Mononuclear cell (primary cell): Measurements from ENCODE around the gene PRDM15. TPM values are rescaled to one million over a fixed set of nuclear protein-coding genes. Genes with fewer than 3 reads are reported as not detected.
A peak's percentile ranks its signal among the peaks of the same experiment; 100 is the strongest.

Experiments
- H3K27me3 ChIP-seq: 2 replicates; pipeline ENCODE4 v1.6.0; 2011; ENCODE audit warnings: low read length, control low read depth; ENCODE audit not compliant: insufficient read depth
- H3K4me1 ChIP-seq: 2 replicates; pipeline ENCODE4 v1.5.1; 2011; ENCODE audit warnings: mild to moderate bottlenecking, low read length, control low read depth; ENCODE audit not compliant: insufficient read depth
- H3K4me3 ChIP-seq: 2 replicates; pipeline ENCODE4 v1.5.1; 2011; ENCODE audit warnings: mild to moderate bottlenecking, low read length, moderate library complexity
- H3K9me3 ChIP-seq: 2 replicates; pipeline ENCODE4 v1.5.1; 2011; ENCODE audit warnings: low read depth, mild to moderate bottlenecking, control low read depth, low read length
- total RNA-seq: library from RNA; depleted of rRNA; stranded (reverse); fragments of >200 nt; gene quantifications from one replicate; pipeline ENCODE4 v1.2.3, GENCODE V29; 2012

The PRDM15 gene
- total RNA-seq, 1 donor, result 8.1 TPM

DNA sequence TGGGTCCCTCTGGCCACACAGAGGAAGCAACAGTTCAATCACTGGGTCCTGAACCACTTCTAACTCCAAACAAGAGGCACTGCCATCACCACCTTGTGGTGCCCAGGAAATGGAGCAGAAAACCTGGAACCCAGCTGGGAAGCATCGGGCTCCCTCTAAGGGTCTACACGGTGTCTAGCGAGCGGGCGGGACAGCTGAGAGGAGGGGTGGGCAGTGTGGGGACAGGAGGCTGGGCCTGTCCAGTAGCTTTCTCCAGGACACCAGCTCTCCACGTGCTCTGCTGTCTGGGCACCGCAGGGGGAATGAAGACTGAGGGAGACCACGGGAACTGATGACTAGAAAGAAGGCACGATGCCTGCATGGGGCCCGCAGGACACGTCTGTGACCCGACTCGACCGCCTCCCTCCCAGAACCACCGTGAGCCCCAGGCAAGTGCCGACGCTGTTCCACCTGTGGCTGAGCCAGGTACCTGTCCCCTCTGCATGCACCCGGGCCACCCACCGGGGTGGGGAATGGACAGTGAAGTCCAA is 5.4 kb upstream of the PRDM15 start:
- Histone ChIP-seq H3K4me3 (no peak overlapping the region), H3K27me3 (no peaks in the 10 kb centered on the region), H3K4me1 (peaks cover 10% of the 10 kb centered on the region), H3K9me3 (no peaks in the 10 kb centered on the region)

DNA sequence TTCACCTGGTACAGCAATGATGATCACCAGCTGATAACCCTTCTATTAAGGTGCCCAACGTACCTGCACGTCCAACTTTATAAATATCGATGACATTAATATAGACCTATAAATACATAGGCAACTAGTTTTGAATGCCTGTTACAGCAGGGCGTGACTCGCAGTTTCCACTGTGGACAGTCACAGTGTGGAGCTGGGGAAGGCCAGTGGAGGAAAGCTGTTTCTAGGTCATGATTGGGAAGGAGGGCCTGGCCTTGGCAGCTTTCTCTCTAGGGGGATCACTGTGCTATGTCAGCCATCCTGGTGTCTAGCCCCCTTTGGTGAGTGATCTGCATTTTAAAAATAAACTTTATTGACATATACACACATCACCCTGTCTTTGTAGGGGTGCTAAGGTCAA is 4.4 kb upstream of the PRDM15 start:
- no peaks in the 10 kb centered on the region for H3K9me3 ChIP-seq
- H3K4me1 ChIP-seq, result peaks cover 11% of the 10 kb centered on the region
- no peak overlapping the region for H3K4me3 ChIP-seq
- no peaks in the 10 kb centered on the region for H3K27me3 ChIP-seq

DNA sequence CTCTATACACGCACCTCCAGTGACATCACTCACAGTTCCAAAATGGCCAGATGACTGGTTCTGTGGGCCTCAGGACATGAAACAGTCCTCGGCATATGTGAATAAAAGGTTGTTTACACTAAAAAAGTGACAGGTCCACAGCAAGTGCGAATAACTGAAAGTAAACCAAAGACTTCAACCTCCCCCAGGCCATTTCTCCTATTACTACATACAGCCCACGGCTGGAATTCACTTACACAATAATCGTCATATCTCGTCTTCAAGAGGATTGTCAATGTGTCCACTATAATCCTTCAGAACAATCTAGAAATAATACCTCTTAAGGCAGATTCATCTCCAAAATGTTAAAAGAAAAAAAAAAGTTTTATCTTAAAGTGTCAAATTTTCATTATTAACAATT is 1.9 kb upstream of the PRDM15 start:
- Histone ChIP-seq H3K4me3 (no peak overlapping the region), H3K9me3 (no peaks in the 10 kb centered on the region), H3K27me3 (no peaks in the 10 kb centered on the region), H3K4me1 (peaks cover 25% of the 10 kb centered on the region)

DNA sequence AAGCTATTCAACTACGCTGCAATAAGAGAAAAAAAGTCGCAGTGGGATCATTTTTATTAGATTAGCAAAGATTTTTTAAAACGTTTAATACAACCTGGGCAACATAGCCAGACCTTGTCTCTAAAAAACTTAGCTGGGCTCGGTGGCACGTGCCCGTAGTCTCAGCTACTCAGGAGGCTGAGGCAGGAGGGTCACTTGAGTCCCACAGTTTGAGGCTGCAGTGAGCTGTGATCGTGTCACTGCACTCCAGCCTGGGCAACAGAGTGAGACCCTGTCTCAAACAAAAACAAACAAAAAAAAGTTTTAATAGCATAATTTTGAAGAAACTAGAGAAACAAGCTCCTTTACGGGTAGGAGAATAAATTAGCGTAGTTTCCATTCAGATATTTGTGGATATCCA is 1.0 kb upstream of the PRDM15 start:
- Histone ChIP-seq H3K4me1 (peaks cover 21% of the 10 kb centered on the region), H3K4me3 (no peak overlapping the region), H3K9me3 (no peaks in the 10 kb centered on the region)

DNA sequence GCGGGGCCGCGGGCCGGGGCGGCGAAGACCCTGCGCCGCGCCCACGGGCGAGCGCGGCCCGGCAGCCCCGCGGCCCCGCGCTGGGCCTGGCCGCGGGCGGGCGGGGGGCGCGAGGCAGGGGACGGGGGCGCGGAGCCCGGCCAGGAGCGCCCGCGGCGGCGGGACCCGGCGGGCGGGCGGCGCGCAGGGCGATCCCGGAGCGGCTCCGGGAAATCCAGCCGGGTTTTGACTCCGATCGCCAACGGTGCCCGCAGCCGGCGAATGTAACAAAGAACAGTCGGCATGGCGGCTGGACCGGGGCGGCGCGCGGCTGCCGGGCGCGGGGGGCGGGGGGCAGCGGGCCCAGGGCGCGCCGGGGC is 334 bp downstream of the PRDM15 start:
- Histone ChIP-seq H3K27me3 (no peaks in the 10 kb centered on the region), H3K9me3 (no peaks in the 10 kb centered on the region), H3K4me3 (peak overlapping the region; percentile 63), H3K4me1 (peaks cover 21% of the 10 kb centered on the region)

More for the DNA sequence above, 1.0 kb upstream of the PRDM15 start:
- H3K27me3 ChIP-seq, result no peaks in the 10 kb centered on the region

DNA sequence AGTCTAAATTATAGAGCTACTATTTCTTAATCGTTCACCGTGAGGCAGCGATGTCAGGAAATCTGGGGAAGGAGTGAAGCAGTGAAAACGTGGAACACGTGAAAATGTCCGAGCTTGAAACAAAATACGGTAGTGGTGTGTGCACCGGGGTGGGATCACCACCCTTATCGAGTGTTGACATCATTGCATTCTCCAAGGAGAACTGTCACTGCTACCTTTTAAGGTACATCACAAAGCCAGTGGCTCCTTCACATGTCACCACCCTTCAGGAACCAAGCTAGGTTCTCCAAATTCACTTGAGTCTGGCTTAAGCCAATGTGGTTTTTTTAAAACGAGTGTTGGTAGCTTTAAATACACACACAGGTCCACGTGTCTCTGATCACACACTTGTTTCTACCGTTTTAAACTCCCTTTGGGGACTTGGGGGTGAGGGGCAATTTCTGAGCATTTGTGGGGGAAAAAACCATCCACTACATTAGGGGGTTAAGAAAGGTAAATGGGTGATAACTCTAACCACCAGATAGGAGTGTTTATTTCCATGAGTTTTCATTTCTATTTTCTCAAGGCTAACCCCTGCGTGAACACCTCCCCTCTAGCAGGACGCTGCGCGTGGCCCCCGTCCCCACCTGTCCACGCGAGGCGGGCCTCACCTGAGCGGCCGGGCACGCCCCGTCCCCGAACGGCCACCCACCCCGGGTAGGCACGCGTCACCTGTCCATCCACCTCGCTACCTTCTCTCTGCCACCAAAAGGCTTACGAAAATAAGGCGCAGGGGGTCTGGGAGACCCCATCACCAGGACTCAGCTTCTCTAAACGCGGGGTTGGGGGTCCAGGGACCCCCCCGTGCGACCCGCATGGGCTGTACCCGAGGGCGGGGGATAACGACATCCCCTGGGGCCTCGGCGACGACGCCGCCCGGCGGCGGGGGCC is 978 bp downstream of the PRDM15 start:
- no peaks in the 10 kb centered on the region for H3K9me3 ChIP-seq
- peak overlapping the region; percentile 63 for H3K4me3 ChIP-seq
- no peaks in the 10 kb centered on the region for H3K27me3 ChIP-seq
- H3K4me1 ChIP-seq, result peaks cover 21% of the 10 kb centered on the region

DNA sequence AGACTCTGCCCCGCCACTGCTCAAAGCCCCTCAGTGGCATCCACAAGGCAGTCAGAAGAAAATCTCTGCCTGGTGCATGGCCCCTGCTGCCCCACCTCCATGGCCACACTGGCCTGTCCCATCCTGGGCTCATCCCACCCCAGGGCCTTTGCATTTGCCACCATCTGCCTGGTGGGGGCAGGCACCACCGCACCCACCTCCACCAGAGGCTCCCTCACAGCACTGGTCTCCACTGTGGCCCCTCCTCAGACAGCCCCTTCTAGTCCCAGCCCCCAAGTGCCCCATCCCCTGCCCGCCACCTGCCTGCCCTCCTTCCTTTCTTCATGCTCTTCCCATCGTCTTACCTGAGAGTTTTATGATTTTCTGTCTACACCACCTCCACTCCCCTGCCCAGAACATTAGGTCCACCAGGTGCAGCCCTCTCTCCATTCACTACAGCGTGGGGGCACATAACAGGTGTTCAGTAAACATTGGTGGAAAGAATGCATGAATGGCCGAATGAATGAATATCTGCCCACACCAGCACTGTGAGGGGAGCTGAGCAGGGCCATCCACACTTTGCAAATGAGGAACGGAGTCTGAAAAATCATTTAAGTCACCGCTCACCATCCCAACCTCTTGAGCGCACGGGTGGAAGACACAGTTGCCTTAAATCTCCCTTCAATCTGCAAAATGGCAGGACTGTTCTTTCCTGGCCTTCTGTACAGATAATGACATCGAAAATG is 2.1 kb downstream of the PRDM15 start:
- Histone ChIP-seq H3K9me3 (no peaks in the 10 kb centered on the region), H3K27me3 (no peaks in the 10 kb centered on the region), H3K4me1 (peaks cover 21% of the 10 kb centered on the region), H3K4me3 (no peak overlapping the region)

DNA sequence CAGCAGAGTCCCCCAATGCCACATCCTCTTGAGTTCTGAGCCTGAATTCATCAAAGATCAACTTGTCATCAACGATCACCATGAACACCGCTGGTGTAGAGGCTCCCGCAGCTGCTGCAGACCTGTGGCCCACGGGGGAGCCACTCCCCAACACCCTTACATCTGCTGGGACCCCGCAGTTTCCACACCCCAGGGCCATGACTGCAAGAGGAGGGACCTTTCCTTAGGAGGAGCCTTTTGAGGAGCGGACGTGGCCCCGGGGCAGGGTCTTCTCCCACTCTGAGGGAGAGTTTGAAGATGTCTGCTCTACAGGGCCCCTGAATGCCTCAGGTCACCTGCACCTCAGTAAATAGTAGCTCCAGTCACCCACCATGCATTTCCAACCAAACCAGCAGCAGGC is 2.7 kb downstream of the PRDM15 start:
- H3K27me3 ChIP-seq, result no peaks in the 10 kb centered on the region
- no peaks in the 10 kb centered on the region for H3K9me3 ChIP-seq
- peaks cover 21% of the 10 kb centered on the region for H3K4me1 ChIP-seq
- no peak overlapping the region for H3K4me3 ChIP-seq

DNA sequence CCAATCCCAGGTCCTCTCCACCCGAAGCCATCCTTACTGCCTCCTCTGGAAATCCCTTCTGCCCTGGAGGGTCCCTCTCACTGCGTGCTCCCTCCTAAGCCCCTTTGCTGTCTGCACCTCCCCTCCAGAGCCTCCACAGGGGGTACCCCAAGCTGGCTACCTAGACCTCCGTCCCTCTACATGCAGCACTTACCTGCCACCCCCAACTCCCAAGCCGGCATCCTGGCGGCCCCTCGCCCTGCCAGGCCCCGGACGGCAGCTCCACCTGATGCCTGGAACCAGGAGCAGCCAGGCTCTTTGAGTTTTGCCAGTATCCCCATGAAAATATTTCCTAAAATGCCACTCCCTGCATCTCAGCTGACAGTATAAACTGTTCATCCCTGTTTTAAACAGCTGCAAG is 4.1 kb downstream of the PRDM15 start:
- Histone ChIP-seq H3K9me3 (no peaks in the 10 kb centered on the region), H3K27me3 (no peaks in the 10 kb centered on the region), H3K4me3 (no peak overlapping the region), H3K4me1 (peaks cover 20% of the 10 kb centered on the region)

DNA sequence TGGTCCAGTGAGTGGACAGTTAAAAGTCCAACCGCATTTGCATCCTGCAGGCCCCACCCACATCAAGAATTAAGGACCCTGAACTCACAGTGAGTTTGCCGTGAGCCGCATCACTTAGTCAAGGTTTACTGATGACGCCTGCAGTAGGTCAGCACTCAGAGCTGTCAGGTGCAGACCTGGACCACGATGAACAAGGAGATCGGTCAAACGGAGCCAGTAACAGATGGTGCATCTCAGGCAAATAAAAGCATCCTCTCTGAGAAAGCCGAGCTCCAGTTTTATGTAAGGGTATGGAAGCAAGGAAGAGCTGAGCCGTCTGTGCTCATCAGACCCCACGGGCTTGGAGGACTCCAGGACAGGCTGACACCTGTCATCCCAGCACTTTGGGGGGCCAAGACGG is 4.5 kb downstream of the PRDM15 start:
- peaks cover 15% of the 10 kb centered on the region for H3K4me1 ChIP-seq
- H3K27me3 ChIP-seq, result no peaks in the 10 kb centered on the region
- H3K4me3 ChIP-seq, result no peak overlapping the region
- H3K9me3 ChIP-seq, result no peaks in the 10 kb centered on the region

DNA sequence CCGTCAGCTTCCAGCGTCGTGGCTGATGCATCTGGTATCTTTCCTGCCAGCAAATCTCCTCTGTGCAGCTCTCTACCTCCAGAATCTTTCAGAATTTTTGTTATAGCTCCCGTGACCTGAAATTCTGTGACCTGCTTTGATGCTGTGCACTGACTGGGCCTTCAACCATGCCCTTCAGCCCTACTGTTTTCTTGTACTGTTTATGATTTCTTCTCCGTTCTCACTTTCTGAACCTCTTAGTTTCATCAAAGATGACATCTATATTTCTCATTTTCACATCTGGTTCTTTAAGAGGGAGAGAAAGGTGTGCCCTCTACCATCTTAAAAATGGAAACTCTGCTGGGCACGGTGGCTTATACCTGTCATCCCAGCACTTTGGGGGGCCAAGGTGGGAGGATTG is 5.7 kb downstream of the PRDM15 start:
- H3K4me3 ChIP-seq, result no peak overlapping the region

DNA sequence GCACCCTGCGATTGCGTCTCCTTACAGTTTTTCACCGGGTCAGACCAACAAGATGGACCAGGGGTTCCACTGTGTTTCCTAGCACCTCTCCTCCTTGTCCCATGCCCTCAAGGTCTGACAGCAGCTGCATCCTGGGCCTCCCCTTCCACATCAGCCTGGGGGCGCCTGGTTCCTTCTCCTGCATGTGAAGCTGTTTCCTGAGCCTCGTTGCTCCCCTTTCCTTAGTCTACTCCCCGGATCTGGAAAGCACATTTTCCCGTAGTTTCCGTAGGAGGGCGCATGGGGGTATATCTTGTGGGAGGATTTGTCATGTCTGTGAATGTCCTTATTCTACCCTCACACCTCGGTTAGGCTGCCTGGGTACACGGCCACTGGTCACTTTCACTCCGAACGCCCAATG is 6.1 kb downstream of the PRDM15 start:
- Histone ChIP-seq H3K4me3 (no peak overlapping the region), H3K9me3 (no peaks in the 10 kb centered on the region), H3K27me3 (no peaks in the 10 kb centered on the region)

More for the DNA sequence above, 5.7 kb downstream of the PRDM15 start:
- Histone ChIP-seq H3K9me3 (no peaks in the 10 kb centered on the region), H3K27me3 (no peaks in the 10 kb centered on the region), H3K4me1 (peaks cover 13% of the 10 kb centered on the region)

DNA sequence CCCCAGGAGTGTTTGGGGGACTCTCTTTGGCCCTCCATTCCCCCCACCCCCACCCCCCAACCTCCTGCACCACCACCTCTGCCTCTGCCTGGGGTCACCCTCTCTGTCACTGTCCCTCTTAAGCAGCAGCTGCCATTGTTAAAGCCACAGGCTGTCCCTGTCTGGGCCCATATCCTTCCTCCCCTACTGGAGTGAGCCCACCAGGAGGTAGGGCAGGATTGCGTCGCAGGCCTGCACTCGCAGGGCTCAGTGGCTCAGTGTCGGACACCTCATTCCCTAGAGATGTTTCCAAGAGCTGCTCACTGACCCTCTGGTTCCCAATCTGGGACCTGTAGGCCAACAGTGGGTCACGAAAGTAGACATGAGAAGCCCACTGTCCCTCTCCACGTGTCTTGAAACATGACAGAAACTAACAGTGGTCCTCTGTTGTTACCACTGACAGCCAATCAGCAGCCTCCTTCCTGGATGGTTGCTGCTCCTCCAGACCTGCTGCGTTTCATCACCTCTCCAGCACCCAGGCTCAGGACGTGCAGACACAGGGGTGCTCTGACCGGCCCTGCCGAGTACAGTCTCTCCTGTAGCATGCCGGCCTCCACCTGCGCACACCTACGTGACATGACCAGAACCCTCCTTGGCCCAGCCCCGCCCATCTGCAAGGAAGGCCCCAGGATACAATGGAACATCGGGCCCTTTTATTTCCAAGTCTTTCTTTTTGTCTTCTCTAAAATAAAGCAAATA is 7.7 kb downstream of the PRDM15 start:
- H3K4me3 ChIP-seq, result no peak overlapping the region

More for the DNA sequence above, 6.1 kb downstream of the PRDM15 start:
- peaks cover 9% of the 10 kb centered on the region for H3K4me1 ChIP-seq

DNA sequence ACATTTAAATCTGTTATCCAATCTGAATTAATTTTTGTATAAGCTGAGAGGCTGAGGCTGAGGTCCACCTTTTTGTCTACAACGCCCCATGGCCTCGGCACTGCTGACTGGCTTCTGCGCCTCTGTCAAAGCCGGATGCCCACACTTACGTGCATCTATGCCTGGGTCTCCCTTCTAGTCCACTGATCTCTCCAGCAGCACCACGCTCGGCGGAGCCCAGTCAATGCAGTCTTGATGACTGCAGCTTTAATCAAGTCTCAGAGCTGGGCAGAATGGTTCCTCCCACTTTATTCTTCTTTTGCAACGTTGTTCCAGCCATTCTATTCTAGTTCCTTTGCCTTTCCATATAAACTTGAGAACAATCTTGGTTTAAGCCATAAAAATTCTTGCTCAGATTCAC is 9.4 kb downstream of the PRDM15 start:
- Histone ChIP-seq H3K9me3 (no peaks in the 10 kb centered on the region), H3K4me3 (no peak overlapping the region), H3K4me1 (no peaks in the 10 kb centered on the region), H3K27me3 (no peaks in the 10 kb centered on the region)

More for the DNA sequence above, 7.7 kb downstream of the PRDM15 start:
- no peaks in the 10 kb centered on the region for H3K27me3 ChIP-seq
- H3K4me1 ChIP-seq, result no peaks in the 10 kb centered on the region
- no peaks in the 10 kb centered on the region for H3K9me3 ChIP-seq
